Measurements from ENCODE around the gene EIF4G3. TPM values are rescaled to one million over a fixed set of nuclear protein-coding genes. Genes with fewer than 3 reads are reported as not detected.
A peak's percentile ranks its signal among the peaks of the same experiment; 100 is the strongest.
"Not testable (repeated sequence)": the region's sequence is repeated elsewhere in the genome, so short reads cannot be mapped to it uniquely, and the experiment has no call there.

EIF4G3 gene
- total and polyA plus RNA-seq, 5 donors, result 17.9 to 48.5 (median 42.7) TPM

DNA sequence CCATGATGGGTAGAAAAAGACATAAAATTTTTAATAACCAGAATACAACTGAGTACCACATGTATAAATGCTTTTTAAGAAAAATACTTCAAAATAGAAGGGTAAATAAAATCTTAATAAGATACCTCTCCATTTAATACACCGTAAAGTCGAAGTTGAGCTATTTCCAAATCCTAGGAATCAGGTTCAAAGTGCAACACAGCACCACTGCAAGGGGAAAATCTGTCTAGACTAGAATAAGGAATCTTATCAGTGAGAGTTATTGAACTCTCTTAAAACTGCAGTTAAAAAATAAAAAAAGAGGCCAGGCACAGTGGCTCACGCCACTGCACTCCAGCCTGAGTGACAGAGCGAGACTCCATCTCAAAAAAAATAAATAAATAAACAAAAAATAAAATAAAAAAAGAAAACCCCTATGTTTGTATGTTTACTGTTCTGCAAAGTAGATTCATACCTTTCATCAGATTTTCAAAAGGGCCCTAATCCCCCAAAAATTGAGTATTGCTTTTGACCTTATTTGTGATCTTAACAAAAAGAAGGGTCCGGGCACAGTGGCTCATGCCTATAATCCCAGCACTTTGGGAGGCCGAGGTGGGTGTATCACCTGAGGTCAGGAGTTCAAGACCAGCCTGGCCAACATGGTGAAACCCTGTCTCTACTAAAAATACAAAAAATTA, 109.0 kb downstream of the EIF4G3 start:
- no peaks in the 10 kb centered on the region for H3K27me3 ChIP-seq (ENCODE audit: control insufficient read depth, insufficient read depth)
- no peaks in the 10 kb centered on the region for H3K4me1 ChIP-seq (ENCODE audit: control insufficient read depth, insufficient read depth, low read length)
- H3K27ac ChIP-seq (ENCODE audit: low read length), result no peak overlapping the region
- no peaks in the 10 kb centered on the region for H3K9me3 ChIP-seq (ENCODE audit: control insufficient read depth, low read length)
- 96% methylated on average over 6 of the region's 6 CpGs for WGBS
- no peak overlapping the region for H3K4me3 ChIP-seq (ENCODE audit: low read length)
- intact Hi-C loops (cut with DNase I), result no loop called here
- DNase-seq (no peak), ATAC-seq (no peak)

DNA sequence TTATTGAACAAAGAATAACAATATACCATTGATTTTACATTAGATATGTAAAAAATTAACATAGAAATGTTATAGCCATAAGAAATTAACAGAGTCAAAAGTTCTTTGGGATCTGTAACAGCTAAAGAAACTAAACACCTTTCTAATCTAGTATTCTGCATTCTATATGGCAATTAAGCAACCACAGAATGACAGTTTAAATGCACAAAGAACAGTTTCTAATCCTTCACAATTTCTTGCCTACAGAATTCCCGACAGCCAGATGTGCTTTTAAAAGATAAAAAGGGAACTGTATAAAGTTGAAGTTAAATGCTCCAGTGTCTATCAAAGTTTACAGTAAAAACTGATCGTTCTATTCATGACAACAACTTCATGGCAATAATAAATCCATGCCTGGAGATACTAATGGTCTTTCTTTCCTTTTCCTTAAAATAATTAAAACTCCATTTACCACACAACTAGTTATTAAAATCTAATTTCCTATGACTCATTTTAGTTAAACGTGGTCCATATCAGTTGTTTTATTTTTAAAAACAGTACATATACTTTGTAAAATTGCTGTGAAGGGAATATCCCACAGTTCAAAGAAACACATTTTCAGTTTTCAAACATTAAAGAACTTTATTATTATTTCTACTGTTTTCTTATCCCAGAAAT, 110.2 kb downstream of the EIF4G3 start:
- intact Hi-C loops (cut with DNase I), result no loop called here
- H3K4me1 ChIP-seq (ENCODE audit: control insufficient read depth, insufficient read depth, low read length), result no peaks in the 10 kb centered on the region
- H3K9me3 ChIP-seq (ENCODE audit: control insufficient read depth, low read length), result no peaks in the 10 kb centered on the region
- no peak overlapping the region for H3K27ac ChIP-seq (ENCODE audit: low read length)
- no peak for DNase-seq
- no peaks in the 10 kb centered on the region for H3K27me3 ChIP-seq (ENCODE audit: control insufficient read depth, insufficient read depth)
- 39% methylated on average over 3 of the region's 3 CpGs for WGBS
- no peak for ATAC-seq
- H3K4me3 ChIP-seq (ENCODE audit: low read length), result no peak overlapping the region

DNA sequence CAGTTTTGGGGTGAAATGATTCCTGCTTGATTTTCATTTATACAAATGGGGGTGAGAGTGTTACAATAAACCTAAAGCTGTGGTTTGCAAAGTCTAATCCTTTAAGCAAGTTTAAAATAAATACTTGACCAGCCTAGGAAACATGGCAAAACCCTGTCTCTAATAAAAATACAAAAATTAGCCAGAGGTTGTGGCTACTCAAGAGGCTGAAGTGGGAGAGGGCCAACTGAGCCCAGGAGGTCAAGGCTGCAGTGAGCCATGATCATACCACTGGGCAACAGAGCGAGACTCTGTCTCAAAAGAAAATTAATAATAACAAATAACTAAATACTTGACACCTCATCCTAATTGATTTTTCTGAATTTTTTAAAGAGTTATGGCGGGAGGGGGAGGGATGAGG, 110.8 kb downstream of the EIF4G3 start:
- 98% methylated on average over 2 of the region's 2 CpGs for WGBS
- H3K27me3 ChIP-seq (ENCODE audit: control insufficient read depth, insufficient read depth), result no peaks in the 10 kb centered on the region
- no peaks in the 10 kb centered on the region for H3K4me1 ChIP-seq (ENCODE audit: control insufficient read depth, insufficient read depth, low read length)
- H3K9me3 ChIP-seq (ENCODE audit: control insufficient read depth, low read length), result no peaks in the 10 kb centered on the region
- ATAC-seq (no peak), DNase-seq (no peak)
- H3K27ac ChIP-seq (ENCODE audit: low read length), result no peak overlapping the region
- intact Hi-C loops (cut with DNase I), result no loop called here
- no peak overlapping the region for H3K4me3 ChIP-seq (ENCODE audit: low read length)

DNA sequence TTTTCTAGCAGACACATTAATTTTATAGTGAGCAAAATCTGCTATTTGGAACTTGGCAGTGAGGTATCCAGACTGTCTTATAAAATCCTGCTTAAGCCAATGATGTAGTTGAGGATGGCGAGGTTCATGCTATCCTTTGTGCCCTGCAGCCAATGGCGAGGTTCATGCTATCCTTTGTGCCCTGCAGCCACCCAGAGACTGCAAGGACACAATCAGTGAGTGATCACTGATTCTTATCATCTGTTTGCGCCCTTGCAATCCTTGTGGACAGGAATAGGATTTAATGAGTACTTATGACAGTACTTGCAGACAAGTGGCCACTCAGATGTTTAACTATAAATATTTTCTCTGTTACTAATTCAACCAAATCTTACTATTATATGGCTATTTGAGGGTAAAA, 112.6 kb downstream of the EIF4G3 start:
- 92% methylated on average over 3 of the region's 3 CpGs for WGBS
- DNase-seq (no peak), ATAC-seq (no peak)
- Histone ChIP-seq H3K4me1 (ENCODE audit: control insufficient read depth, insufficient read depth, low read length) (no peaks in the 10 kb centered on the region), H3K27ac (ENCODE audit: low read length) (no peak overlapping the region), H3K27me3 (ENCODE audit: control insufficient read depth, insufficient read depth) (no peaks in the 10 kb centered on the region), H3K9me3 (ENCODE audit: control insufficient read depth, low read length) (no peaks in the 10 kb centered on the region), H3K4me3 (ENCODE audit: low read length) (no peak overlapping the region)
- intact Hi-C loops (cut with DNase I), result no loop called here

DNA sequence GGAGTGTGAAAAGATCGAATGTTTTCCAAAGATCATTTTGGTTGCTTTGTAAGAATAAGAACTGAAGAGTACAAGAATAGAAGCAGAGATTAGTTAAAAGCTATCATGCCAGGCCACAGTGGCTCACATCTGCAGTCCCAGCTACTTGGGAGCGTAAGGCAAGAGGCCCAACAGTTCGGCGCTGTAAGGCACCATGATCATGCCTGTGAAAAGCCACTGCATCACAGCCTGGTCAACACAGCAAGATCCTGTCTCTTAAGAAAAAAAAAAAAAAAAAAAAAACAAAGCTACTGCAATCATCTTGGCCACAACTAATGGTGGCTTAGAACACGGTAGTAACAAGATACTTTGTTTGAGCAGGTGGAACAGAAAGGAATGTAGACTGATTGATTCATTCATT, 116.2 kb downstream of the EIF4G3 start:
- intact Hi-C loops (cut with DNase I), result no loop called here
- no peak overlapping the region for H3K4me3 ChIP-seq (ENCODE audit: low read length)
- ATAC-seq (no peak), DNase-seq (no peak)
- WGBS, result 80% methylated on average over 5 of the region's 5 CpGs
- no peaks in the 10 kb centered on the region for H3K27me3 ChIP-seq (ENCODE audit: control insufficient read depth, insufficient read depth)
- H3K27ac ChIP-seq (ENCODE audit: low read length), result no peak overlapping the region
- H3K9me3 ChIP-seq (ENCODE audit: control insufficient read depth, low read length), result no peaks in the 10 kb centered on the region
- peaks cover 1% of the 10 kb centered on the region for H3K4me1 ChIP-seq (ENCODE audit: control insufficient read depth, insufficient read depth, low read length)

DNA sequence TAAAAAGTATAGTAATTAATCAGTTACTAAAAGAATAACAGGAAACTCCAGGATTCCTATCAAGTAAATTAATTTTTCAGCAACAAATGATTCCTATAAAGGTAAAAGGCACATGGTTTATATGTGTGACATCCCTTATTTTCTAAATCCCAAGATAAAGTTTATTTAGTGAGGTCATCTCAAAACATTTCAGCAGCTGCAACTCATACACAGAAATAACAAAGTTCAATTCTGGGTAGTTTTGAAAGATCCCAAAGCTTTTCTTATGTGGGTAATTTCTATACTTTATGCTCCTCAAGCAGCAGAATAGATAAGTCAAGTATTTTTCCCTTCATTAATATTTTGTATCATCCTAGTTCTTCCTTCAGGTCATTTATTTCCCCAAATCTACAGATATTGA, 117.7 kb downstream of the EIF4G3 start:
- H3K27ac ChIP-seq (ENCODE audit: low read length), result no peak overlapping the region
- no peak for DNase-seq
- no peaks in the 10 kb centered on the region for H3K9me3 ChIP-seq (ENCODE audit: control insufficient read depth, low read length)
- ATAC-seq, result no peak
- H3K4me1 ChIP-seq (ENCODE audit: control insufficient read depth, insufficient read depth, low read length), result peaks cover 1% of the 10 kb centered on the region
- H3K27me3 ChIP-seq (ENCODE audit: control insufficient read depth, insufficient read depth), result no peaks in the 10 kb centered on the region
- intact Hi-C loops (cut with DNase I), result no loop called here
- H3K4me3 ChIP-seq (ENCODE audit: low read length), result no peak overlapping the region

DNA sequence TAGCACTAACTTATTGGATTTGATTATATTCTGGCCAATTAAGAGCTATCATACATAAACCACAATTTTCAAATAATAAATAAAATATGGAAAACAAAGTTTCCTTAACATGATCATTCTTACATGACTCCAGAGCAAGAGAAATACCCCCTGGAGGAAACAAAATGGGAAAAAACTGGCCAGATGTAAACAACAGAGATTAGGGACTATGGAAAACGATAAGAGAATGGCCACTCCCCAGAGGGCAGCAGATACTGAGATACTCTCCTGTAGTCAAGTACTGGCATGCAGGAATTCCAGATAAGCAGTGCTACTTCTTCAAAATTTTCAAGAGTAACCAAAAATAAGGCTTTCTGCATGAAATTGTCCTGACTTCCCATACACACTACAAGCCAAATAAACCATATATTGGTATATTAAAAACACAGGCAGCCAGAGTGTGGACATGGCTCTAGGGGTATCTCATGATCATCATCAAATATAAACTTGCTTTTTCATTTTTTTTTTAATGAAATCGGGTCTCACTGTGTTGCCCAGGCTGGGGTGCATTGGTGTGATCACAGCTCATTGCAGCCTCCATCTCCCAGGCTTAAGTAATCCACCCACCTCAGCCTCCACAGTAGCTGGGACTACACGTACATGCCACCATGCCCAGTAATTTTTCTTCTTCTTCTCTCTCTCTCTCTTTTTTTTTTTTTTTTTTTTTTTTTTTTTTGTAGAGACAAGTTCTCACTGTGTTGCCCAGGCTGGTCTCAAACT, 118.5 kb downstream of the EIF4G3 start:
- no peak for ATAC-seq
- 63% methylated on average over 3 of the region's 3 CpGs for WGBS
- no peaks in the 10 kb centered on the region for H3K9me3 ChIP-seq (ENCODE audit: control insufficient read depth, low read length)

DNA sequence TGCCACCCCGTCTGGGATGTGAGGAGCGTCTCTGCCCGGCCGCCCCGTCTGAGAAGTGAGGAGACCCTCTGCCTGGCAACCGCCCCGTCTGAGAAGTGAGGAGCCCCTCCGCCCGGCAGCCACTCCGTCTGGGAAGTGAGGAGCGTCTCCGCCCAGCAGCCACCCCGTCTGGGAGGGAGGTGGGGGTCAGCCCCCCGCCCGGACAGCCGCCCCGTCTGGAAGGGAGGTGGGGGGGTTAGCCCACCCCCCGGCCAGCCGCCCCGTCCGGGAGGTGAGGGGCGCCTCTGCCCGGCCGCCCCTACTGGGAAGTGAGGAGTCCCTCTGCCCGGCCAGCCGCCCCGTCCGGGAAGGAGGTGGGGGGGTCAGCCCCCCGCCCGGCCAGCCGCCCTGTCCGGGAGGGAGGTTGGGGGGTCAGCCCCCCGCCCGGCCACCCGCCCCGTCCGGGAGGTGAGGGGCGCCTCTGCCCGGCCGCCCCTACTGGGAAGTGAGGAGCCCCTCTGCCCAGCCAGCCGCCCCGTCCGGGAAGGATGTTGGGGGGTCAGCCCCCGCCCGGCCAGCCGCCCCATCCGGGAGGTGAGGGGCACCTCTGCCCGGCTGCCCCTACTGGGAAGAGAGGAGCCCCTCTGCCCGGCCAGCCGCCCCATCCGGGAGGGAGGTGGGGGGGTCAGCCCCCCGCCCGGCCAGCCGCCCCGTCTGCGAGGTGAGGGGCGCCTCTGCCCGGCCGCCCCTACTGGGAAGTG, 123.3 kb downstream of the EIF4G3 start:
- WGBS, result 97% methylated on average over 45 of the region's 59 CpGs
- H3K27me3 ChIP-seq (ENCODE audit: control insufficient read depth, insufficient read depth); H3K4me1 ChIP-seq (ENCODE audit: control insufficient read depth, insufficient read depth, low read length); H3K9me3 ChIP-seq (ENCODE audit: control insufficient read depth, low read length); ATAC-seq; intact Hi-C loops (cut with DNase I); H3K4me3 ChIP-seq (ENCODE audit: low read length); H3K27ac ChIP-seq (ENCODE audit: low read length): not testable (repeated sequence)
- DNase-seq, result peak in 1 of 3 donors; percentile 58

More for the DNA sequence above, 118.5 kb downstream of the EIF4G3 start:
- Histone ChIP-seq H3K27ac (ENCODE audit: low read length) (no peak overlapping the region), H3K4me1 (ENCODE audit: control insufficient read depth, insufficient read depth, low read length) (peaks cover 1% of the 10 kb centered on the region), H3K27me3 (ENCODE audit: control insufficient read depth, insufficient read depth) (no peaks in the 10 kb centered on the region), H3K4me3 (ENCODE audit: low read length) (no peak overlapping the region)
- no peak for DNase-seq
- intact Hi-C loops (cut with DNase I), result no loop called here

DNA sequence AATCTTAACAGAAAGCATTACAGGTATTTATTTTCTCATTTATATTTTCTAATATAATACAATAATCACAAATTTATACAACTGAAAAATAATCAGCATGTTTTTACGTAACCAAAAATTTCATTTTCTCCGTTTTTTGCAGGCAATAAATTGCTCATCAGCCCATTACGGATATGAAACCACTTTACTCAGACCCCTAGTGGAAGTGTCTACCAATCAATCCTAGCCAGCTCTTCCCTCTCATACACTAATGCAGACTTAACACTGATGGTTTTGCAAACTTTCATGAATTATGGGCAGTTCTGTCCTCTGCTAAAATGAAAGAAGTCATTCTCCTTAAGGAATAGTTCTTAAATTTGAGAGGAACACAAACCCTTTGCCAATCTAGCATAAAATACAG, 124.7 kb downstream of the EIF4G3 start:
- Histone ChIP-seq H3K27me3 (ENCODE audit: control insufficient read depth, insufficient read depth) (no peaks in the 10 kb centered on the region), H3K4me1 (ENCODE audit: control insufficient read depth, insufficient read depth, low read length) (no peaks in the 10 kb centered on the region), H3K9me3 (ENCODE audit: control insufficient read depth, low read length) (no peaks in the 10 kb centered on the region), H3K27ac (ENCODE audit: low read length) (no peak overlapping the region), H3K4me3 (ENCODE audit: low read length) (no peak overlapping the region)
- ATAC-seq (no peak), DNase-seq (no peak)
- intact Hi-C loops (cut with DNase I), result no loop called here
- 90% methylated on average over 3 of the region's 3 CpGs for WGBS

DNA sequence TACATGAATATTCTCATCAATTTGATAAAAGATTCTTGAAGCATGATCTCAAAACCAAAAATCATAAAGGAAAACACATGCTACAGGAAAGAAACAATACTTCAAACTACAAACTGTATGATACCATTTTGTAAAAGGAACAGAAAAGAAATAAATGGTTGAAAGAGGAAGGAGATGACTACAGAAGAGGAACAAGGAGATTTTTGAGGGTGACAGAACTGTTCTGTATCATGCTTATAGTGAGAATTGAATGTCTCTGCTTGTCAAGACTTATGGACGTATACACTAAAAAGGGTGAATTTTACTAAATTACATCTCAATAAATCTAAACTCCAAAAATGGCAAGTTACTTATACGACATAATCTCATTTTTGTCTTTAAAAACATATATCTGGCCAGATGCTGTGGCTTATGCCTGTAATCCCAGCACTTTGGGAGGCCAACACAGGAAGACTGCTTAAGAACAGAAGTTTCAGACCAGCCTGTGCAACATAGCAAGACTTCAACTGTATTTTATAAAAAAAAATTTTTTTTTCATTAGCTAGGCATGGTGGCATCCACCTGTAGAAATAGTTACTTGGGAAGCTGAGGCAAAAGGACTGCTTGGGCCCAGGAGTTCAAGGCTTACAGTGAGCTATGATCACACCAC, 125.4 kb downstream of the EIF4G3 start:
- Histone ChIP-seq H3K4me3 (ENCODE audit: low read length) (no peak overlapping the region), H3K27me3 (ENCODE audit: control insufficient read depth, insufficient read depth) (no peaks in the 10 kb centered on the region), H3K4me1 (ENCODE audit: control insufficient read depth, insufficient read depth, low read length) (no peaks in the 10 kb centered on the region), H3K9me3 (ENCODE audit: control insufficient read depth, low read length) (no peaks in the 10 kb centered on the region), H3K27ac (ENCODE audit: low read length) (no peak overlapping the region)
- DNase-seq (no peak), ATAC-seq (no peak)
- 88% methylated on average over 2 of the region's 2 CpGs for WGBS
- intact Hi-C loops (cut with DNase I), result no loop called here

Measured in right cardiac atrium (tissue), 5 donors.